ENCODE data around the gene GNA12.
"Not testable (repeated sequence)": the region's sequence is repeated elsewhere in the genome, so short reads cannot be mapped to it uniquely, and the experiment has no call there.

Gene GNA12

GRCh38 chr7:2754912-2755311 is 89.2 kb downstream of the GNA12 start:
- DNase-seq (ENCODE audit: low read depth in 2 of 2), result no peak

GRCh38 chr7:2754086-2754485 is 90.0 kb downstream of the GNA12 start:
- no peak for DNase-seq (ENCODE audit: low read depth in 2 of 2)

GRCh38 chr7:2753148-2753547 is 91.0 kb downstream of the GNA12 start:
- no peak for DNase-seq (ENCODE audit: low read depth in 2 of 2)

DNA sequence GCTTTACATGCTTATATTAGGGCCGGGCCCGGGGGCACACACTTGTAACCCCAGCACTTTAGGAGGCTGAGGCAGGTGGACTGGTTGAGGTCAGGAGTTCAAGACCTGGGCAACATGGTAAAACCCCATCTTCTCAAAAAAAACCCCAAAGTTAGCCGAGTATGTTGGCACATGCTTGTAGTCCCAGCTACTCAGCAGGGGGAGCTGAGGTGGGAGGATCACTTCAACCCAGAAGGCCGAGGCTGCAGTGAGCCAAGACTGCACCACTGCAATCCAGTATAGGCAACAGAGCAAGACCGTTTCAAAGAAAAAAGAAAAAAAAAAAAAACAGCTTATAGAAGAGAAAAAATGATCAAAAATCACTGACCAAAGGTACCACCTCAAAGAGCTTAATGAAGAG is 93.0 kb downstream of the GNA12 start:
- DNase-seq (ENCODE audit: low read depth in 2 of 2), result no peak

GRCh38 chr7:2750004-2750407 is 94.1 kb downstream of the GNA12 start:
- no peak for DNase-seq (ENCODE audit: low read depth in 2 of 2)

DNA sequence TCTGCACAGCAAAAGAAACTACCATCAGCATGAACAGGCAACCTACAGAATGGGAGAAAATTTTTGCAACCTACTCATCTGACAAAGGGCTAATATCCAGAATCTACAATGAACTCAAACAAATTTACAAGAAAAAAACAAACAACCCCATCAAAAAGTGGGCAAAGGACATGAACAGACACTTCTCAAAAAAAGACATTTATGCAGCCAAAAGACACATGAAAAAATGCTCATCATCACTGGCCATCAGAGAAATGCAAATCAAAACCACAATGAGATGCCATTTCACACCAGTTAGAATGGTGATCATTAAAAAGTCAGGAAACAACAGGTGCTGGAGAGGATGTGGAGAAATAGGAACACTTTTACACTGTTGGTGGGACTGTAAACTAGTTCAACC is 95.4 kb downstream of the GNA12 start:
- not testable (repeated sequence) for DNase-seq (ENCODE audit: low read depth in 2 of 2)

DNA sequence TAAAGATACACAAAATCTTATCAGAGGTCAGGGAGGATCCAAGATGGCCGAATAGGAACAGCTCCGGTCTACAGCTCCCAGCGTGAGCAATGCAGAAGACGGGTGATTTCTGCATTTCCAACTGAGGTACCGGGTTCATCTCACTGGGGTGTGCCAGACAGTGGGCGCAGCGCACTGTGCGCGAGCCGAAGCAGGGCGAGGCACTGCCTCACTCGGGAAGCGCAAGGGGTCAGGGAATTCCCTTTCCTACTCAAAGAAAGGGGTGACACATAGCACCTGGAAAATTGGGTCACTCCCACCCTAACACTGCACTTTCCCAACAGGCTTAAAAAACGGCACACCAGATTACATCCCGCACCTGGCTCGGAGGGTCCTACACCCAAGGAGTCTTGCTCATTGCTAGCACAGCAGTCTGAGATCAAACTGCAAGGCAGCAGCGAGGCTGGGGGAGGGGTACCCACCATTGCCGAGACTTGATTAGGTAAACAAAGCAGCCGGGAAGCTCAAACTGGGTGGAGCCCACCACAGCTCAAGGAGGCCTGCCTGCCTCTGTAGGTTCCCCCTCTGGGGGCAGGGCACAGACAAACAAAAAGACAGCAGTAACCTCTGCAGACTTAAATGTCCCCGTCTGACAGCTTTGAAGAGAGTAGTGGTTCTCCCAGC is 100.5 kb downstream of the GNA12 start:
- not testable (repeated sequence) for DNase-seq (ENCODE audit: low read depth in 2 of 2)

GRCh38 chr7:2738766-2739549 is 105.2 kb downstream of the GNA12 start:
- no peak for DNase-seq (ENCODE audit: low read depth in 2 of 2)

- DNase-seq (ENCODE audit: low read depth in 2 of 2), result no peak
These were observed 106.2 kb downstream of the GNA12 start for GRCh38 chr7:2737771-2738540.

GRCh38 chr7:2737005-2737743 is 106.9 kb downstream of the GNA12 start:
- not testable (repeated sequence) for DNase-seq (ENCODE audit: low read depth in 2 of 2)

- DNase-seq (ENCODE audit: low read depth in 2 of 2), result no peak
These were observed 107.6 kb downstream of the GNA12 start for GRCh38 chr7:2736411-2736914.

DNA sequence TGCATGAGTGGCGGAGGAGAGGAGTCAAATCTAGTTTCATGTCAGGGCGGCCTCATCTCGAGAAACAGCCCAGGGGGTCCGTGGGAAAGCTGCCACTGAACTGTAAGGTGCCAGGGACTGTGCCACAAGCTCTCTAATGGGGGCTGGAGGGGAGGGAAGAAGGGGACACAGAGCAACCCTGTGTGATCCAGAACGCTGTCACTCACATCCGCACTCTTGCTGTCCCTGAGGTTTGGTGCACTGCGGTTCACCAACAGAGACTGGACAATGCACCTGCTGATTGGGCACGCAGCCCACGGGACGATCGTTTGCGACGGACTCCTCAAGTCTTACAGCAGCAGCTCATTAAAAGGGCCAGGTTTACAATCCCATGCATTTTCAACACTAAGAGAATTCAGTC is 108.4 kb downstream of the GNA12 start:
- no peak for DNase-seq (ENCODE audit: low read depth in 2 of 2)

DNA sequence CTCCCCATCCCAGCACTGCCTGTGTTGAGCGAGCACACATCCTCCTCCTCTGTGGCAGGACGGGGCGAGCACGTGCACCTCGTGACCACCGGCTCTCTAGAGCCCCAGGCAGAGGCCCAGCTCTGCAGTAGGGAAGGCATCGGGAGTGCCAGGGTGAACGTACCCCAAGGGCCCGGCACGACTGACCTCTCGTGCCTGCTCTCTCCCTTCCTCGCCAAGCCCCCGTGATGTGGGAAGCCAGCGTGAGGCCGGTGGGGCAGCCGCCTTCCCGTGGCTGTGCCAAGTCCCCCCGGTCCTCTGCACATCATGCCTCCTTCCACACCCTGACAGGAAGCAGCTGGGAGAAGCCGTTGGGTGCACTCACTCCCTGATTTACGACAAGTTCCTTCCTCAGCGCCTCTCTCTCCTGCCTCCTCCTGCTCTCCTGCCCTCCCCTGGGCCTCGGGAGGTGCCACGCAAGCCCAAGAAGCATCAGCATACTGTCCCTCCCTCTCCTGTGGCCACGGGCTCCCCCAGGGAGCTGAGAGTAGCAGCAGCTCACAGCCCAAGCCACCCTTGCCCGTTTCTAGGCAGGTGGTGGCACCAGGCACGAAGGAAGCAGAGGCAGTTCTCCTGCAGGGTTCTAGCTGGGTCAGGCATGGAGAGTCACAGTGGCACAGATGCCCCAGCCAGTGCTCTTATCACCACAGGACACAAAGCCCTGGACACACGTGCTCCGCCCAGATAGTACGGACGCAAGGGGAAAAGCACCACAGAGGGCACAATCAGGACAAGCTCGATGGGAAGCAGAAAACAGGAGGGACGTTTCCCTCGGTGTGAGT is 109.1 kb downstream of the GNA12 start:
- DNase-seq (ENCODE audit: low read depth in 2 of 2), result no peak

DNA sequence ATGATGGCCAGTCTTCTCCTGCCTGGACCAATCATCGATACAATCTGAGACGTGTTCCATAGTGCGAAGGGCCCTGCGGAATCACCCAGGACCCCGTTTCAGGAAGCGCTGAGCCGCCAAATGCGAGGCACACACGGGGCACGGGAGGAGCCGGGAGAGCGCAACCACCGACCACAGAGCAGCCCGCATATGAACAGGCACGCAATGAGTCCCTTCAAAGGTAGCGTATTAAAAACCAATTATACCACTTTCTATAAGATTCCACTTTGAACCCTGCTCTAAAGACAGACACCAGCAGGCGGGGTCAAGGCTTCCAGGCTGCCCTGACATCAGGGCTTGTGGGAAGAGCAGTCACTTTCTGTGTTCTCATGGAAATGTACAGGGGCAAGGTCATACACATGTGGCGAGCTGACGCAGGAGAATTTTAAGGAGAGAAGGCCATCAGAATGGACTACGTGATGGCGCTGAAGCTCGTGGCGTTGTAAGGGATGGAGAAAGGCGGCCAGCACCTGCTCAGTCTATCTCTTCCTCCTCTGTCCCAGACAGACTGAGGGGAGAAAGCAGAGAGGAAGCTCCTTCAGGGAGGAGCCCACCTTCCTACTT is 109.9 kb downstream of the GNA12 start:
- DNase-seq (ENCODE audit: low read depth in 2 of 2), result no peak

GRCh38 chr7:2732959-2733584 is 111.0 kb downstream of the GNA12 start:
- DNase-seq (ENCODE audit: low read depth in 2 of 2), result no peak

DNA sequence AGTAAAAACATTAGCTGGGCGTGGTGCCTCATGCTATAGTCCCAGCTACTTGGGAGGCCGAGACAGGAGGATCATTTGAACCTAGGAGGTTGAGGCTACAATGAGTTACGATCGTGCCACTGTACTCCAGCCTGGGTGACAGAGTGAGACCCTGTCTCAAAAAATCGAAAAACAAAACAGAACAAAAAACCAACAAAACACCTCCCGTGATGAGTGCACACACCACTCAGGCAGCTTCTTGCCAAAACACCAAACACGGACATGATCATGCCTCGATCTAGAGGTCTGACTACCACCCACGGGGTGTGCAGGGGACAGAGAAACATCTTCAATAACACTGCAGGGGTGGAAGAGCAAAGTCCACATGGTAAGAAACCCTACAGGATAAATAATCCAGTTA is 111.7 kb downstream of the GNA12 start:
- DNase-seq (ENCODE audit: low read depth in 2 of 2), result no peak

DNA sequence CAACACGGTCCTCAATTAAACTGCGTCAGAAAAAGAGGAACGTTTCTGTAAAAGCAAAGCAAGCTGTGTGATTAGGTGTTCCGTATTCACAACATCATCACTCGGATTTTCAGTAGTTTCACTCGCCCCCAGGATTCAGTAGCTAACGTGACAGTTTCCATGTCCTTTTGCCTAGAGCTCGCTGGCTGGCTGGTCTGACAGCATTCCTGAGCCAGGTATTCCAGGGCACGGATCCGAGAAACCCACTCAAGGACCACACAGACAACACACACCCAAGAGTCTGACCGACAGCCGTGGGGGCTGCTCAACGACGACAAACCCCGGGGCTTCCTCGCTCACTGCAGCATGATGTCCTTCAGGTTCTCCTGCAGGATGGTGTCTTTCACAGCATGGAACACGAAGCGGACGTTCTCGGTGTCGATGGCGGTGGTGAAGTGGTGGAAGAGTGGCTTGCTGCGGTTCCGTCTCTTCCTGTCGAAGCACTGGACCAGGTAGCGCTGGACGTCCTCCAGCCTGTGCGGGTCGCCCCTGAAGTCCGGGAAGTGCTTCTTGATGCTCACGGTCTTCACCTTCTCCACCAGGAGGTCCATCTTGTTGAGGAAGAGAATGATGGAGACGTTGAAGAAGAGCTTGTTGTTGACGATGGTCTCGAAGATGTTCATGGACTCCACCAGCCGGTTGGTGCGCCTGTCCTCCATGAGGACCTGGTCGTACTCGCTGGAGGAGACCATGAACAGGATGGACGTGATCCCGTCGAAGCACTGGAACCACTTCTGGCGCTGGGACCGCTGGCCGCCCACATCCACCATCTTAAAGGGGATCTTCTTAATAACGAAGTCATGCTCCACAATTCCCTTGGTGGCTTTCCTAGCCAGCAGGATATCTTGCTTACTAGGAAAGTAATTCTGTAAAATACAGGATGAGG is 113.0 kb downstream of the GNA12 start:
- no peak for DNase-seq (ENCODE audit: low read depth in 2 of 2)

GRCh38 chr7:2729893-2730716 is 114.0 kb downstream of the GNA12 start:
- no peak for DNase-seq (ENCODE audit: low read depth in 2 of 2)

Data from fibroblast of skin of left quadriceps (primary cell).